ENCODE data around the gene GARIN5A. TPM values are rescaled to one million over a fixed set of nuclear protein-coding genes. Genes with fewer than 3 reads are reported as not detected.

Gene GARIN5A
- total RNA-seq, 2 donors from 2014 or later: 1.0 TPM; not detected in 1

GRCh38 chr19:50494186-50495019 lies 17.8 kb upstream of the GARIN5A start:
- intact Hi-C loops (cut with DNase I): no loop called here
- H3K4me1 ChIP-seq: peaks cover 9% of the 10 kb centered on the region
- 69 to 70% methylated on average over 7 of the region's 7 CpGs for WGBS, 2 donors
- no peak for TF ChIP-seq POLR2A (IDR thresholded peaks at IDR 0.05)
- TF ChIP-seq, protein P1, sequence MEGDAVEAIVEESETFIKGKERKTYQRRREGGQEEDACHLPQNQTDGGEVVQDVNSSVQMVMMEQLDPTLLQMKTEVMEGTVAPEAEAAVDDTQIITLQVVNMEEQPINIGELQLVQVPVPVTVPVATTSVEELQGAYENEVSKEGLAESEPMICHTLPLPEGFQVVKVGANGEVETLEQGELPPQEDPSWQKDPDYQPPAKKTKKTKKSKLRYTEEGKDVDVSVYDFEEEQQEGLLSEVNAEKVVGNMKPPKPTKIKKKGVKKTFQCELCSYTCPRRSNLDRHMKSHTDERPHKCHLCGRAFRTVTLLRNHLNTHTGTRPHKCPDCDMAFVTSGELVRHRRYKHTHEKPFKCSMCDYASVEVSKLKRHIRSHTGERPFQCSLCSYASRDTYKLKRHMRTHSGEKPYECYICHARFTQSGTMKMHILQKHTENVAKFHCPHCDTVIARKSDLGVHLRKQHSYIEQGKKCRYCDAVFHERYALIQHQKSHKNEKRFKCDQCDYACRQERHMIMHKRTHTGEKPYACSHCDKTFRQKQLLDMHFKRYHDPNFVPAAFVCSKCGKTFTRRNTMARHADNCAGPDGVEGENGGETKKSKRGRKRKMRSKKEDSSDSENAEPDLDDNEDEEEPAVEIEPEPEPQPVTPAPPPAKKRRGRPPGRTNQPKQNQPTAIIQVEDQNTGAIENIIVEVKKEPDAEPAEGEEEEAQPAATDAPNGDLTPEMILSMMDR (IDR thresholded peaks at IDR 0.05): no peak
- H3K4me3 ChIP-seq: no peak overlapping the region
- H3K9me3 ChIP-seq: no peaks in the 10 kb centered on the region
- no peak overlapping the region for H3K27ac ChIP-seq
- no peaks in the 10 kb centered on the region for H3K36me3 ChIP-seq (replicated peaks in 1 of 2; ENCODE audit: insufficient read depth in 1 of 2, low read depth in 2 of 2)
- H3K27me3 ChIP-seq: no peaks in the 10 kb centered on the region
- ATAC-seq (no peak), DNase-seq (no peak)

DNA sequence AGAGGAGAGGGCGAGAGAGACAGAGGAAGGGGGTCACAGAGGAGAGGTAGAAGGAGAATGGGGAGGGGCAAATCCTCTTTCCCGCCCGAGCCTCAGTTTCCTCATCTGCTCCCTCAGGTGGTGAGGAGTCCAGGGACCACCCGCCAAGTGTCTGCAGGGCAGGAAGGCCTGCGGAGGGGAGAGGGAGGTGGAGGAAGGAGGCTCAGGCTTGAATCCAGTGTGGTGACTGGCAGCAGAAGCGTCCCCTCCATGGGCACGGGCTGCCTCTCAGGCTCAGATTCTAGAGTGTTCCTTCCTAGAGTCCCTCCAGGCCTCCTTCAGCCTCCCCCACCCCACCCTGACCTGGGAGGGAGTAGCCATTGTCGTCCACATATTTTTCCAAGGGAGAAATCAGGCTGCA lies 16.5 kb upstream of the GARIN5A start:
- Histone ChIP-seq H3K4me3 (no peak overlapping the region), H3K36me3 (replicated peaks in 1 of 2; ENCODE audit: insufficient read depth in 1 of 2, low read depth in 2 of 2) (no peaks in the 10 kb centered on the region), H3K9me3 (no peaks in the 10 kb centered on the region), H3K27ac (no peak overlapping the region), H3K27me3 (no peaks in the 10 kb centered on the region), H3K4me1 (peaks cover 9% of the 10 kb centered on the region)
- TF ChIP-seq, protein P1 (IDR thresholded peaks at IDR 0.05): no peak
- no peak for TF ChIP-seq POLR2A (IDR thresholded peaks at IDR 0.05)
- no peak for DNase-seq
- intact Hi-C loops (cut with DNase I): no loop called here
- WGBS, 2 donors: 79 to 92% methylated on average over 8 of the region's 8 CpGs
- ATAC-seq: no peak

DNA sequence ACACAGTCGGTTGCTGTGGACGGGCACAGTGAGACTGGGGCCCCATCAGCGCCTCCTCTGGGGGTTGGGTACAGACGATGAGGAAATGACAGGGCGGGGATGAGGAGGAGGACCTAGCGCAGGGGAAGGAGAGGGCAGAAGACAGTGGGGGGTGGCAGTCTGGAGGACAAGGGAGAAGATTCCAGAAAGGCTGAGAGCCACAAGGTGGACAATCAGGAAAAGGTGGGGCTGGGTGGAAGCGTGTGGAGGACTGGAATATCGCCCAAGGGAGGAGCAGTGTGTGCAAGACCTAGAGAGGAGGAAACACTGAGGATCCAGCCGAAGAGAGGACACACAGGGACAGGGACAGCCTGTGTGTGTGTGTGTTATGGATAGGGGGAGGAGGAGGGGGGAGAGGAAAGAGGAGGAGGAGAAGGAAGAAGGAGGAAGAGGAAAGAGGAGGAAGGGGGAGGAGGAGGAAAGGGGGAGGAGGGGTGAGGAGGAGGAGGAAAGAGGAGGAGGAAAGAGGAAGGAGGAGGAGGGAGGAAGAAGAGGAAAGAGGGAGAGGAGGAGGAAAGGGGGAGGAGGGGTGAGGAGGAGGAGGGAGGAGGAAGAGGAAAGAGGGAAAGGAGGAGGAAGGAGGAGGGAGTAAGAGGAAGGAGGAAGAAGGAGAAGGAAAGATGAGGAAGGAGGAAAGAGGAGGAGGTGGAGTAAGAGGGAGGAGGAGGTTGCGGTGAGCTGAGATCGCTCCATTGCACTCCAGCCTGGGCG lies 15.8 kb upstream of the GARIN5A start:
- H3K27me3 ChIP-seq: no peaks in the 10 kb centered on the region
- TF ChIP-seq, protein P1 (IDR thresholded peaks at IDR 0.05): no peak
- no peak for TF ChIP-seq POLR2A (IDR thresholded peaks at IDR 0.05)
- ATAC-seq (no peak), DNase-seq (no peak)
- intact Hi-C loops (cut with DNase I): no loop called here
- no peak overlapping the region for H3K27ac ChIP-seq
- no peaks in the 10 kb centered on the region for H3K36me3 ChIP-seq (replicated peaks in 1 of 2; ENCODE audit: insufficient read depth in 1 of 2, low read depth in 2 of 2)
- no peaks in the 10 kb centered on the region for H3K9me3 ChIP-seq
- WGBS, 2 donors: 22 to 28% methylated on average over 9 of the region's 12 CpGs
- peaks cover 9% of the 10 kb centered on the region for H3K4me1 ChIP-seq
- H3K4me3 ChIP-seq: no peak overlapping the region

DNA sequence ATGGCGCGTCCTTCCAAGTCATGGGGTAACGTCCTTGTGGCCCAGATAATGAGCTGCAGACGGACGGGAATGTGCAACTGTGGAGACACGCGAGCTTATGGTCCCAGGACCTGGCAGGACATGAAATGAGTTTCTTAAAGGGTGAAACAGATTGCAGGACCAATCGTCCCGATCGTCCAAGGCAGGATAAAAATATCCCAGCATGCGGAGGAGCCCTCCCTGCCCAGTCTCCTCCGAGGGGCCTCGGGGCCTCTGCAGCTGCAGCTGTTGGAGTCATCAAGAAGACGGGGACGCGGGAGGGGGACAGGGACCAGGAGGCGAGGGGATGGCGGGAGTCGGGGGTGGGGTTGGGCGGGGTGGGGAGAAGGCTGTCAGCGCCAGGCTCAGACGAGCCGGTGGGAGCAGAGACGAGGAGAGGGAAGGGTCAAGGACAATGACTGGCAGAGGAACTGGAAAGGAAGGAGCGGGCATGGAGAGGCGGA lies 14.4 kb upstream of the GARIN5A start:
- no peak for ATAC-seq
- no peak overlapping the region for H3K27ac ChIP-seq
- TF ChIP-seq, protein P1 (IDR thresholded peaks at IDR 0.05): no peak
- no peak for TF ChIP-seq POLR2A (IDR thresholded peaks at IDR 0.05)
- intact Hi-C loops (cut with DNase I): no loop called here
- no peak overlapping the region for H3K4me3 ChIP-seq
- H3K4me1 ChIP-seq: no peaks in the 10 kb centered on the region
- no peaks in the 10 kb centered on the region for H3K36me3 ChIP-seq (replicated peaks in 1 of 2; ENCODE audit: insufficient read depth in 1 of 2, low read depth in 2 of 2)
- H3K27me3 ChIP-seq: no peaks in the 10 kb centered on the region
- no peaks in the 10 kb centered on the region for H3K9me3 ChIP-seq
- 52 to 53% methylated on average over 26 of the region's 26 CpGs for WGBS, 2 donors
- DNase-seq: no peak
